Measurements from ENCODE around the gene PTPN13. TPM values are rescaled to one million over a fixed set of nuclear protein-coding genes. Genes with fewer than 3 reads are reported as not detected.

PTPN13 gene
- total RNA-seq, 4 donors from 2014 or later, result 7.9 to 13.7 (median 9.4) TPM

DNA sequence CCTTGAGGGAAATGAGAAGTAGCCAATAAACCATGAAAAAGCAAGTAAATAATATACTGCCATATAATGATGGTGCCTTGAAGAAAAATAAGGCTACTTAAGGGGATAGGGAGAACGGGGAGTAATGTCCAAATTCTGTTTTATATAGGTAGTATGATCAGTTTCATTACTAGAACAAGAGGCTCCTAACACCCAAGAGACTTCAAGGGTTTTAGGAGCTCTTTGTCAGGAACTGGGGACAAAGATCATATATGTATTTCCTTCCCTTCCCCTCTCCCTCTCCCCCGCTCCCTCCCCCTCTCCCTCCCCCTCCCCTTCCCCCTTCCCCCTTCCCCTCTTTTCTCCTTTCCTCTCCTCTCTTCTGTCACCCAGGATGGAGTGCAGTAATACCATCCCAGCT lies 127.3 kb downstream of the PTPN13 start:
- H3K36me3 ChIP-seq, result peaks cover 0 to 7% (median 0%) of the 10 kb centered on the region in 4 donors
- DNase-seq (ENCODE audit: extremely low spot score), result no peak
- TF ChIP-seq POLR2A (IDR thresholded peaks at IDR 0.05; ENCODE audit: low read depth), result no peak
- TF ChIP-seq EP300 (IDR thresholded peaks at IDR 0.05), result no peak
- TF ChIP-seq, protein P1, sequence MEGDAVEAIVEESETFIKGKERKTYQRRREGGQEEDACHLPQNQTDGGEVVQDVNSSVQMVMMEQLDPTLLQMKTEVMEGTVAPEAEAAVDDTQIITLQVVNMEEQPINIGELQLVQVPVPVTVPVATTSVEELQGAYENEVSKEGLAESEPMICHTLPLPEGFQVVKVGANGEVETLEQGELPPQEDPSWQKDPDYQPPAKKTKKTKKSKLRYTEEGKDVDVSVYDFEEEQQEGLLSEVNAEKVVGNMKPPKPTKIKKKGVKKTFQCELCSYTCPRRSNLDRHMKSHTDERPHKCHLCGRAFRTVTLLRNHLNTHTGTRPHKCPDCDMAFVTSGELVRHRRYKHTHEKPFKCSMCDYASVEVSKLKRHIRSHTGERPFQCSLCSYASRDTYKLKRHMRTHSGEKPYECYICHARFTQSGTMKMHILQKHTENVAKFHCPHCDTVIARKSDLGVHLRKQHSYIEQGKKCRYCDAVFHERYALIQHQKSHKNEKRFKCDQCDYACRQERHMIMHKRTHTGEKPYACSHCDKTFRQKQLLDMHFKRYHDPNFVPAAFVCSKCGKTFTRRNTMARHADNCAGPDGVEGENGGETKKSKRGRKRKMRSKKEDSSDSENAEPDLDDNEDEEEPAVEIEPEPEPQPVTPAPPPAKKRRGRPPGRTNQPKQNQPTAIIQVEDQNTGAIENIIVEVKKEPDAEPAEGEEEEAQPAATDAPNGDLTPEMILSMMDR (IDR thresholded peaks at IDR 0.05), result no peak
- no peak for TF ChIP-seq POLR2AphosphoS5 (IDR thresholded peaks at IDR 0.05)
- H3K27me3 ChIP-seq, result no peaks in the 10 kb centered on the region
- WGBS, result 86% methylated on average over 2 of the region's 2 CpGs
- intact Hi-C loops (cut with DNase I), result no loop called here
- H3K27ac ChIP-seq (replicated peaks in 1 of 4), result no peak overlapping the region
- H3K9me3 ChIP-seq, result no peaks in the 10 kb centered on the region
- no peak overlapping the region for H3K4me3 ChIP-seq
- H3K4me1 ChIP-seq, result no peaks in the 10 kb centered on the region

- Histone ChIP-seq H3K27ac (replicated peaks in 1 of 4) (no peak overlapping the region), H3K4me1 (no peaks in the 10 kb centered on the region), H3K36me3 (peaks cover 0 to 16% (median 0%) of the 10 kb centered on the region in 4 donors), H3K4me3 (no peak overlapping the region), H3K9me3 (no peaks in the 10 kb centered on the region), H3K27me3 (no peaks in the 10 kb centered on the region)
- WGBS, result 71% methylated on average over 10 of the region's 10 CpGs
- intact Hi-C loops (cut with DNase I), result no loop called here
- no peak for DNase-seq (ENCODE audit: extremely low spot score)
- TF ChIP-seq POLR2A (IDR thresholded peaks at IDR 0.05; ENCODE audit: low read depth), result no peak
- no peak for TF ChIP-seq POLR2AphosphoS5 (IDR thresholded peaks at IDR 0.05)
- TF ChIP-seq, protein P1 (IDR thresholded peaks at IDR 0.05), result no peak
- no peak for TF ChIP-seq EP300 (IDR thresholded peaks at IDR 0.05)
Measured at GRCh38 chr4:86730310-86730709, 136.2 kb downstream of the PTPN13 start.

DNA sequence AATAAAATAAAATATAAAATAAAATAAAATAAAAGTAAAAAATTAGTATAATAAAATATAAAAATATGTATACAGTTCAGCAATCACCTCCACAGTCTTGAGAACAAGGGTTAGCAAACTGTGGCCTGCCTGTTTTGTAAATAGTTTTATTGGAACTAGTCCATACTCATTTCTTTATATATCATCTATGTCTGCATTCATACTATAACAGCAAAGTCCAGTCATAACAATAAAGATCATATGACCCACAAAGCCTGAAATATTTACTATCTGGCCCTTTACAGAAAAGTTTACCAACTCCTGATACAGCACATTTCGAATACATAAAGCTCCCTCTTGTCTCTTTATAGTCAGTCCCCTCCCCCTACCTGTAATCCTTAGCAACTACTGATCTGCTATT lies 143.1 kb downstream of the PTPN13 start:
- H3K27me3 ChIP-seq, result no peaks in the 10 kb centered on the region
- WGBS, result 94% methylated on average over 1 of the region's 1 CpG
- no peak overlapping the region for H3K4me3 ChIP-seq
- peaks cover 0 to 35% (median 0%) of the 10 kb centered on the region in 4 donors for H3K36me3 ChIP-seq
- no peak for DNase-seq (ENCODE audit: extremely low spot score)
- TF ChIP-seq, protein P1 (IDR thresholded peaks at IDR 0.05), result no peak
- TF ChIP-seq POLR2A (IDR thresholded peaks at IDR 0.05; ENCODE audit: low read depth), result no peak
- no peak for TF ChIP-seq EP300 (IDR thresholded peaks at IDR 0.05)
- TF ChIP-seq POLR2AphosphoS5 (IDR thresholded peaks at IDR 0.05), result no peak
- H3K27ac ChIP-seq (replicated peaks in 1 of 4), result no peak overlapping the region
- no peaks in the 10 kb centered on the region for H3K9me3 ChIP-seq
- intact Hi-C loops (cut with DNase I), result no loop called here
- no peaks in the 10 kb centered on the region for H3K4me1 ChIP-seq

- DNase-seq (ENCODE audit: extremely low spot score), result no peak
- intact Hi-C loops (cut with DNase I), result no loop called here
- Histone ChIP-seq H3K27me3 (no peaks in the 10 kb centered on the region), H3K9me3 (no peaks in the 10 kb centered on the region), H3K27ac (replicated peaks in 1 of 4) (no peak overlapping the region), H3K4me3 (no peak overlapping the region), H3K36me3 (peaks cover 0 to 33% (median 0%) of the 10 kb centered on the region in 4 donors), H3K4me1 (no peaks in the 10 kb centered on the region)
- 84% methylated on average over 1 of the region's 1 CpG for WGBS
- TF ChIP-seq EP300 (IDR thresholded peaks at IDR 0.05), result no peak
- TF ChIP-seq POLR2AphosphoS5 (IDR thresholded peaks at IDR 0.05), result no peak
- TF ChIP-seq POLR2A (IDR thresholded peaks at IDR 0.05; ENCODE audit: low read depth), result no peak
- TF ChIP-seq, protein P1 (IDR thresholded peaks at IDR 0.05), result no peak
Measured at GRCh38 chr4:86741846-86742245, 147.7 kb downstream of the PTPN13 start.

DNA sequence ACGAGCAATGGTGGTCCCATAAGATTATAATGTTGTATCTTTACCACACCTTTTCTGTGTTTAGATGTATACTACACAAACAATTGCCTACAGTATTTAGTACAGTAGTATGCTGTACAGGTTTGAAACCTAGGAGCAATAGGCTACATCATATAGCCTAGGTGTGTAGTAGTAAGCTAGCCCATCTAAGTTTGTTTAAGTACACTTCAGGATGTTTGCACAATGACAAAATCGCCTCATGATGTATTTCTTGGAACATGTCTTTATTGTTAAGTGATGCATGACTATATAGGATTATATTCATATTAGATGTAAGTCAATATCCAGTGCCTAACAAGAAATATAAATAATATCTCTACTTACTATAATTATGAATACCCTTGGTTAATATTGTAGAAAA lies 150.5 kb downstream of the PTPN13 start:
- no peaks in the 10 kb centered on the region for H3K27me3 ChIP-seq
- H3K9me3 ChIP-seq, result no peaks in the 10 kb centered on the region
- H3K4me3 ChIP-seq, result no peak overlapping the region
- no peak for DNase-seq (ENCODE audit: extremely low spot score)
- peaks cover 0 to 31% (median 0%) of the 10 kb centered on the region in 4 donors for H3K36me3 ChIP-seq
- TF ChIP-seq POLR2A (IDR thresholded peaks at IDR 0.05; ENCODE audit: low read depth) (no peak), POLR2AphosphoS5 (IDR thresholded peaks at IDR 0.05) (no peak), EP300 (IDR thresholded peaks at IDR 0.05) (no peak)
- TF ChIP-seq, protein P1 (IDR thresholded peaks at IDR 0.05), result no peak
- H3K27ac ChIP-seq (replicated peaks in 1 of 4), result no peak overlapping the region
- H3K4me1 ChIP-seq, result no peaks in the 10 kb centered on the region
- intact Hi-C loops (cut with DNase I), result no loop called here
- 91% methylated on average over 2 of the region's 2 CpGs for WGBS

All from esophagus muscularis mucosa (tissue), 4 donors.